SK-N-SH treated with all-trans-retinoic acid at 6 μM for 48 hours (cell line): ENCODE results near the gene BATF.

Experiments
- ATAC-seq: fragments of 200-7000 bp; cut with Tn5 transposase; 3 replicates; pipeline ENCODE4 v1.9.1; 2020; ENCODE audit warnings: mild to moderate bottlenecking, moderate library complexity
- ARNTL ChIP-seq: fragments of 450-650 bp; formaldehyde crosslinking; IDR thresholded peaks from 2 replicates; pipeline ENCODE4 v1.5.0; 2020; ENCODE audit warnings: low read depth, mild to moderate bottlenecking, moderate library complexity, borderline replicate concordance
- BACH2 ChIP-seq: fragments of 250-450 bp; sonication (Bioruptor Pico); IDR thresholded peaks from 2 replicates; pipeline ENCODE4 v1.9.0; 2021; ENCODE audit warnings: mild to moderate bottlenecking, borderline replicate concordance
- CSDC2 ChIP-seq: fragments of 250-450 bp; sonication (Bioruptor Pico); IDR thresholded peaks from 2 replicates; pipeline ENCODE4 v1.5.0; 2020; ENCODE audit warnings: mild to moderate bottlenecking, moderate library complexity
- ESRRG ChIP-seq: fragments of 250-450 bp; sonication (Bioruptor Pico); IDR thresholded peaks from 2 replicates; pipeline ENCODE4 v1.6.1; 2021; ENCODE audit warnings: mild to moderate bottlenecking
- GLIS3 ChIP-seq: fragments of 250-450 bp; sonication (Bioruptor Pico); IDR thresholded peaks from 2 replicates; pipeline ENCODE4 v1.5.0; 2020; ENCODE audit warnings: mild to moderate bottlenecking, moderate library complexity
- ISL1 ChIP-seq: fragments of 250-450 bp; sonication (Bioruptor Pico); IDR thresholded peaks from 2 replicates; pipeline ENCODE4 v2.1.2; 2022; ENCODE audit warnings: mild to moderate bottlenecking, moderate library complexity
- PPARA ChIP-seq: fragments of 250-450 bp; sonication (Bioruptor Pico); IDR thresholded peaks from 2 replicates; pipeline ENCODE4 v1.5.0; 2020; ENCODE audit warnings: mild to moderate bottlenecking, borderline replicate concordance
- SNAI2 ChIP-seq: fragments of 250-450 bp; sonication (Bioruptor Pico); IDR thresholded peaks from 2 replicates; pipeline ENCODE4 v1.5.0; 2020; ENCODE audit warnings: mild to moderate bottlenecking, moderate library complexity
- TCF4 ChIP-seq: fragments of 250-450 bp; sonication (Bioruptor Pico); IDR thresholded peaks from 2 replicates; pipeline ENCODE4 v1.8.0; 2021; ENCODE audit warnings: mild to moderate bottlenecking, moderate library complexity, borderline replicate concordance
- TOX ChIP-seq: fragments of 250-450 bp; sonication (Bioruptor Pico); IDR thresholded peaks from 2 replicates; pipeline ENCODE4 v1.8.0; 2021; ENCODE audit warnings: mild to moderate bottlenecking, moderate library complexity, borderline replicate concordance
- ZC3H10 ChIP-seq: fragments of 250-450 bp; sonication (Bioruptor Pico); IDR thresholded peaks from 2 replicates; pipeline ENCODE4 v1.5.1; 2021; ENCODE audit warnings: mild to moderate bottlenecking, moderate library complexity
- ZFP3 ChIP-seq: fragments of 250-450 bp; sonication (Bioruptor Pico); IDR thresholded peaks from 2 replicates; pipeline ENCODE4 v1.5.0; 2020; ENCODE audit warnings: mild to moderate bottlenecking, moderate library complexity
- ZFP30 ChIP-seq: fragments of 450-650 bp; formaldehyde crosslinking; IDR thresholded peaks from 2 replicates; pipeline ENCODE4 v1.5.0; 2022; ENCODE audit warnings: mild to moderate bottlenecking, moderate library complexity
- ZNF565 ChIP-seq: fragments of 450-650 bp; formaldehyde crosslinking; conservative IDR thresholded peaks from 2 replicates; pipeline ENCODE4 v1.5.0; 2020; ENCODE audit warnings: low read depth, mild to moderate bottlenecking, moderate library complexity
- ZNF70 ChIP-seq: fragments of 450-650 bp; formaldehyde crosslinking; IDR thresholded peaks from 2 replicates; pipeline ENCODE4 v1.5.0; 2020; ENCODE audit warnings: mild to moderate bottlenecking, moderate library complexity
- ZNF8 ChIP-seq: fragments of 450-650 bp; formaldehyde crosslinking; IDR thresholded peaks from 2 replicates; pipeline ENCODE4 v1.5.0; 2020; ENCODE audit warnings: mild to moderate bottlenecking, moderate library complexity
- TF ChIP-seq, protein P1 (sequence below): fragments of 250-450 bp; sonication (Bioruptor Pico); IDR thresholded peaks from 2 replicates; pipeline ENCODE4 v1.5.0; 2020; ENCODE audit warnings: mild to moderate bottlenecking, moderate library complexity
- TF ChIP-seq, protein P2 (sequence below): fragments of 250-450 bp; sonication (Bioruptor Pico); IDR thresholded peaks from 2 replicates; pipeline ENCODE4 v1.5.1; 2021; ENCODE audit warnings: mild to moderate bottlenecking, moderate library complexity
- TF ChIP-seq, protein P3 (sequence below): fragments of 250-450 bp; sonication (Bioruptor Pico); IDR thresholded peaks from 2 replicates; pipeline ENCODE4 v1.8.0; 2020; ENCODE audit warnings: mild to moderate bottlenecking, moderate library complexity, borderline replicate concordance
- TF ChIP-seq, protein P4 (sequence below): fragments of 250-450 bp; sonication (Bioruptor Pico); IDR thresholded peaks from 2 replicates; pipeline ENCODE4 v1.5.1; 2020; ENCODE audit warnings: low read depth, mild to moderate bottlenecking, moderate library complexity
- TF ChIP-seq, protein P5 (sequence below): fragments of 250-450 bp; sonication (Bioruptor Pico); IDR thresholded peaks from 2 replicates; pipeline ENCODE4 v1.8.0; 2021; ENCODE audit warnings: low read depth, mild to moderate bottlenecking, moderate library complexity, borderline replicate concordance

Gene BATF

DNA sequence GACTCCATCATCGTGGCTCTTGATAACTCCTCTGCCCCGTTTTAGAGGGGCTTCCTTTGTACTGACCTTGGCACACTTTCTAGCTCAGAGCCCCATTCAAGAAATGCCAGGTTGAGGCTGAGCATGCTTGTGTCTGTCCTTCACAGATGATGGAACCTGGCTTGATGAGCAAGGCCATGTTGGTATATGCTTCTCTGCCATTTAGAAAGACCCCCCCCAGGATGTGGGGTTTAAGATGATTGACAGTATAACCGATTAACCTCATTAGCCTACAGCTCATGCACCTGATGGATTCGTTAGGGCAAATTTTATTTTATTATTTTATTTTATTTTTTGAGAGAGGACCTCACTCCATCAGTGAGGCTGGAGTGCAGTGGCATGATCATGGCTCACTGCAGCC lies 21.0 kb downstream of the BATF start:
- no peak for ATAC-seq
- no peak for TF ChIP-seq BACH2 (CRISPR knock-in tag)
- TF ChIP-seq TOX (CRISPR knock-in tag), result no peak
- no peak for TF ChIP-seq ESRRG (CRISPR knock-in tag)
- TF ChIP-seq ARNTL (CRISPR knock-in tag), result no peak
- TF ChIP-seq, protein P1, sequence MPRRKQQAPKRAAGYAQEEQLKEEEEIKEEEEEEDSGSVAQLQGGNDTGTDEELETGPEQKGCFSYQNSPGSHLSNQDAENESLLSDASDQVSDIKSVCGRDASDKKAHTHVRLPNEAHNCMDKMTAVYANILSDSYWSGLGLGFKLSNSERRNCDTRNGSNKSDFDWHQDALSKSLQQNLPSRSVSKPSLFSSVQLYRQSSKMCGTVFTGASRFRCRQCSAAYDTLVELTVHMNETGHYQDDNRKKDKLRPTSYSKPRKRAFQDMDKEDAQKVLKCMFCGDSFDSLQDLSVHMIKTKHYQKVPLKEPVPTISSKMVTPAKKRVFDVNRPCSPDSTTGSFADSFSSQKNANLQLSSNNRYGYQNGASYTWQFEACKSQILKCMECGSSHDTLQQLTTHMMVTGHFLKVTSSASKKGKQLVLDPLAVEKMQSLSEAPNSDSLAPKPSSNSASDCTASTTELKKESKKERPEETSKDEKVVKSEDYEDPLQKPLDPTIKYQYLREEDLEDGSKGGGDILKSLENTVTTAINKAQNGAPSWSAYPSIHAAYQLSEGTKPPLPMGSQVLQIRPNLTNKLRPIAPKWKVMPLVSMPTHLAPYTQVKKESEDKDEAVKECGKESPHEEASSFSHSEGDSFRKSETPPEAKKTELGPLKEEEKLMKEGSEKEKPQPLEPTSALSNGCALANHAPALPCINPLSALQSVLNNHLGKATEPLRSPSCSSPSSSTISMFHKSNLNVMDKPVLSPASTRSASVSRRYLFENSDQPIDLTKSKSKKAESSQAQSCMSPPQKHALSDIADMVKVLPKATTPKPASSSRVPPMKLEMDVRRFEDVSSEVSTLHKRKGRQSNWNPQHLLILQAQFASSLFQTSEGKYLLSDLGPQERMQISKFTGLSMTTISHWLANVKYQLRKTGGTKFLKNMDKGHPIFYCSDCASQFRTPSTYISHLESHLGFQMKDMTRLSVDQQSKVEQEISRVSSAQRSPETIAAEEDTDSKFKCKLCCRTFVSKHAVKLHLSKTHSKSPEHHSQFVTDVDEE, result no peak
- TF ChIP-seq CSDC2, result no peak
- TF ChIP-seq PPARA, result no peak
- TF ChIP-seq, protein P2, sequence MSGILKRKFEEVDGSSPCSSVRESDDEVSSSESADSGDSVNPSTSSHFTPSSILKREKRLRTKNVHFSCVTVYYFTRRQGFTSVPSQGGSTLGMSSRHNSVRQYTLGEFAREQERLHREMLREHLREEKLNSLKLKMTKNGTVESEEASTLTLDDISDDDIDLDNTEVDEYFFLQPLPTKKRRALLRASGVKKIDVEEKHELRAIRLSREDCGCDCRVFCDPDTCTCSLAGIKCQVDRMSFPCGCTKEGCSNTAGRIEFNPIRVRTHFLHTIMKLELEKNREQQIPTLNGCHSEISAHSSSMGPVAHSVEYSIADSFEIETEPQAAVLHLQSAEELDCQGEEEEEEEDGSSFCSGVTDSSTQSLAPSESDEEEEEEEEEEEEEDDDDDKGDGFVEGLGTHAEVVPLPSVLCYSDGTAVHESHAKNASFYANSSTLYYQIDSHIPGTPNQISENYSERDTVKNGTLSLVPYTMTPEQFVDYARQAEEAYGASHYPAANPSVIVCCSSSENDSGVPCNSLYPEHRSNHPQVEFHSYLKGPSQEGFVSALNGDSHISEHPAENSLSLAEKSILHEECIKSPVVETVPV, result no peak
- TF ChIP-seq ZNF70 (CRISPR knock-in tag), result no peak
- TF ChIP-seq, protein P3, sequence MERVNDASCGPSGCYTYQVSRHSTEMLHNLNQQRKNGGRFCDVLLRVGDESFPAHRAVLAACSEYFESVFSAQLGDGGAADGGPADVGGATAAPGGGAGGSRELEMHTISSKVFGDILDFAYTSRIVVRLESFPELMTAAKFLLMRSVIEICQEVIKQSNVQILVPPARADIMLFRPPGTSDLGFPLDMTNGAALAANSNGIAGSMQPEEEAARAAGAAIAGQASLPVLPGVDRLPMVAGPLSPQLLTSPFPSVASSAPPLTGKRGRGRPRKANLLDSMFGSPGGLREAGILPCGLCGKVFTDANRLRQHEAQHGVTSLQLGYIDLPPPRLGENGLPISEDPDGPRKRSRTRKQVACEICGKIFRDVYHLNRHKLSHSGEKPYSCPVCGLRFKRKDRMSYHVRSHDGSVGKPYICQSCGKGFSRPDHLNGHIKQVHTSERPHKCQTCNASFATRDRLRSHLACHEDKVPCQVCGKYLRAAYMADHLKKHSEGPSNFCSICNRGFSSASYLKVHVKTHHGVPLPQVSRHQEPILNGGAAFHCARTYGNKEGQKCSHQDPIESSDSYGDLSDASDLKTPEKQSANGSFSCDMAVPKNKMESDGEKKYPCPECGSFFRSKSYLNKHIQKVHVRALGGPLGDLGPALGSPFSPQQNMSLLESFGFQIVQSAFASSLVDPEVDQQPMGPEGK, result no peak
- TF ChIP-seq ZNF565 (CRISPR knock-in tag), result no peak
- no peak for TF ChIP-seq ISL1 (CRISPR knock-in tag)
- no peak for TF ChIP-seq GLIS3 (CRISPR knock-in tag)
- TF ChIP-seq TCF4 (CRISPR knock-in tag), result no peak
- TF ChIP-seq ZFP3 (CRISPR knock-in tag), result no peak
- TF ChIP-seq, protein P4, sequence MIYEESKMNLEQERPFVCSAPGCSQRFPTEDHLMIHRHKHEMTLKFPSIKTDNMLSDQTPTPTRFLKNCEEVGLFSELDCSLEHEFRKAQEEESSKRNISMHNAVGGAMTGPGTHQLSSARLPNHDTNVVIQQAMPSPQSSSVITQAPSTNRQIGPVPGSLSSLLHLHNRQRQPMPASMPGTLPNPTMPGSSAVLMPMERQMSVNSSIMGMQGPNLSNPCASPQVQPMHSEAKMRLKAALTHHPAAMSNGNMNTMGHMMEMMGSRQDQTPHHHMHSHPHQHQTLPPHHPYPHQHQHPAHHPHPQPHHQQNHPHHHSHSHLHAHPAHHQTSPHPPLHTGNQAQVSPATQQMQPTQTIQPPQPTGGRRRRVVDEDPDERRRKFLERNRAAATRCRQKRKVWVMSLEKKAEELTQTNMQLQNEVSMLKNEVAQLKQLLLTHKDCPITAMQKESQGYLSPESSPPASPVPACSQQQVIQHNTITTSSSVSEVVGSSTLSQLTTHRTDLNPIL (CRISPR knock-in tag), result no peak
- TF ChIP-seq, protein P5, sequence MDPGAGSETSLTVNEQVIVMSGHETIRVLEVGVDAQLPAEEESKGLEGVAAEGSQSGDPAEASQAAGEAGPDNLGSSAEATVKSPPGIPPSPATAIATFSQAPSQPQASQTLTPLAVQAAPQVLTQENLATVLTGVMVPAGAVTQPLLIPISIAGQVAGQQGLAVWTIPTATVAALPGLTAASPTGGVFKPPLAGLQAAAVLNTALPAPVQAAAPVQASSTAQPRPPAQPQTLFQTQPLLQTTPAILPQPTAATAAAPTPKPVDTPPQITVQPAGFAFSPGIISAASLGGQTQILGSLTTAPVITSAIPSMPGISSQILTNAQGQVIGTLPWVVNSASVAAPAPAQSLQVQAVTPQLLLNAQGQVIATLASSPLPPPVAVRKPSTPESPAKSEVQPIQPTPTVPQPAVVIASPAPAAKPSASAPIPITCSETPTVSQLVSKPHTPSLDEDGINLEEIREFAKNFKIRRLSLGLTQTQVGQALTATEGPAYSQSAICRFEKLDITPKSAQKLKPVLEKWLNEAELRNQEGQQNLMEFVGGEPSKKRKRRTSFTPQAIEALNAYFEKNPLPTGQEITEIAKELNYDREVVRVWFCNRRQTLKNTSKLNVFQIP, result no peak

DNA sequence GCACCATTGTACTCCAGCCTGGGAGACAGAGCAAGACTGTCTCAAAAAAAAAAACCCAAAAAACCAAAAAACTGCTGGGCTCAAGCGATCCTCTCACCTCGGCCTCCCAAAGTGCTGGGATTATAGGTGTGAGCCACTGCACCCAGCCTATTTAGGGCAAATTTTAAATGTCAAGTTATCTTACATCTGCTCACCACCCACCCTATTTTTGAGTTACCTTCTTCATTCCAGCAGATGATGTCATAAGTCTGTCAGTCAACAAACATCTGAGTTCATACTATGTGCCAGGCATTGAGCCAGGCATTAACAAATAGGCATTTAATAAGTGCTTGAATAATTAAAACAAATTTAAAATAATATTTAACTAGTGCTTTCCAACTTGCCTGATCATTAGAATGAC lies 21.5 kb downstream of the BATF start:
- no peak for TF ChIP-seq ARNTL (CRISPR knock-in tag)
- no peak for TF ChIP-seq CSDC2
- TF ChIP-seq ZNF565 (CRISPR knock-in tag), result no peak
- TF ChIP-seq ZFP3 (CRISPR knock-in tag), result no peak
- TF ChIP-seq ESRRG (CRISPR knock-in tag), result no peak
- no peak for TF ChIP-seq BACH2 (CRISPR knock-in tag)
- TF ChIP-seq SNAI2 (CRISPR knock-in tag), result no peak
- TF ChIP-seq, protein P4 (CRISPR knock-in tag), result no peak
- TF ChIP-seq ISL1 (CRISPR knock-in tag), result no peak
- TF ChIP-seq ZNF8 (CRISPR knock-in tag), result no peak
- no peak for TF ChIP-seq ZNF70 (CRISPR knock-in tag)
- TF ChIP-seq, protein P1, result no peak
- no peak for TF ChIP-seq ZFP30 (CRISPR knock-in tag)
- TF ChIP-seq ZC3H10 (CRISPR knock-in tag), result no peak
- no peak for ATAC-seq
